GM18868 (cell line): ENCODE results near the gene IL19.
"Not testable (repeated sequence)": the region's sequence is repeated elsewhere in the genome, so short reads cannot be mapped to it uniquely, and the experiment has no call there.

ENCODE experiments used
- ATAC-seq: cut with Tn5 transposase; IDR thresholded peaks from one replicate; pipeline ENCODE4 v1.9.1; 2021; ENCODE audit warnings: mild to moderate bottlenecking, moderate library complexity; ENCODE audit not compliant: unreplicated experiment

The IL19 gene

GRCh38 chr1:206739411-206740076, 31.0 kb upstream of the IL19 start:
- peak; percentile 63 for ATAC-seq

- ATAC-seq, result no peak
Measured at GRCh38 chr1:206741142-206741701, 29.4 kb upstream of the IL19 start.

GRCh38 chr1:206742719-206743383, 27.7 kb upstream of the IL19 start:
- ATAC-seq, result peak; percentile 36

GRCh38 chr1:206744683-206745082, 25.9 kb upstream of the IL19 start:
- ATAC-seq, result no peak

- no peak for ATAC-seq
Measured at GRCh38 chr1:206745301-206745700, 25.3 kb upstream of the IL19 start.

GRCh38 chr1:206748348-206749030, 22.1 kb upstream of the IL19 start:
- ATAC-seq, result no peak

- no peak for ATAC-seq
Measured at GRCh38 chr1:206751891-206752290, 18.7 kb upstream of the IL19 start.

GRCh38 chr1:206752481-206752880, 18.1 kb upstream of the IL19 start:
- ATAC-seq, result no peak

- ATAC-seq, result no peak
Measured at GRCh38 chr1:206753141-206753540, 17.4 kb upstream of the IL19 start.

- no peak for ATAC-seq
Measured at GRCh38 chr1:206754011-206754410, 16.6 kb upstream of the IL19 start.

GRCh38 chr1:206757524-206758266, 12.9 kb upstream of the IL19 start:
- ATAC-seq, result no peak

- ATAC-seq, result no peak
Measured at GRCh38 chr1:206760590-206760989, 10.0 kb upstream of the IL19 start.

GRCh38 chr1:206761159-206761768, 9.3 kb upstream of the IL19 start:
- no peak for ATAC-seq

- ATAC-seq, result not testable (repeated sequence)
Measured at GRCh38 chr1:206762741-206763364, 7.7 kb upstream of the IL19 start.

- not testable (repeated sequence) for ATAC-seq
Measured at GRCh38 chr1:206765771-206766170, 4.8 kb upstream of the IL19 start.

GRCh38 chr1:206766251-206766856, 4.2 kb upstream of the IL19 start:
- peak; percentile 54 for ATAC-seq

GRCh38 chr1:206768472-206769303, 1.9 kb upstream of the IL19 start:
- ATAC-seq, result peak; percentile 9

GRCh38 chr1:206769304-206769731, 1.3 kb upstream of the IL19 start:
- peak; percentile 64 for ATAC-seq

- no peak for ATAC-seq
Measured at GRCh38 chr1:206771338-206771692, 742 bp downstream of the IL19 start.
